Measurements from ENCODE around the gene GLG1.
"Not testable (repeated sequence)": the region's sequence is repeated elsewhere in the genome, so short reads cannot be mapped to it uniquely, and the experiment has no call there.

GLG1 gene

GRCh38 chr16:74430036-74430712 is 176.7 kb downstream of the GLG1 start:
- DNase-seq: not testable (repeated sequence)

GRCh38 chr16:74428493-74428892 is 178.4 kb downstream of the GLG1 start:
- DNase-seq: not testable (repeated sequence)

- DNase-seq: not testable (repeated sequence)
Measured at GRCh38 chr16:74425751-74426150, 181.2 kb downstream of the GLG1 start.

GRCh38 chr16:74423721-74424120 is 183.2 kb downstream of the GLG1 start:
- DNase-seq: not testable (repeated sequence)

- DNase-seq: not testable (repeated sequence)
Measured at GRCh38 chr16:74422086-74422485, 184.8 kb downstream of the GLG1 start.

- not testable (repeated sequence) for DNase-seq
Measured at GRCh38 chr16:74421482-74421785, 185.5 kb downstream of the GLG1 start.

GRCh38 chr16:74420612-74421481 is 186.1 kb downstream of the GLG1 start, which contains the start of gene CLEC18B:
Gene CLEC18B, minus strand, starts transcription at chr16:74421478. Its CDS starts 208 bp downstream, at chr16:74421270.
- DNase-seq: not testable (repeated sequence)

- not testable (repeated sequence) for DNase-seq
Measured at GRCh38 chr16:74419811-74420210, 187.1 kb downstream of the GLG1 start.

- DNase-seq: not testable (repeated sequence)
Measured at GRCh38 chr16:74417897-74418296, 189.0 kb downstream of the GLG1 start.

- not testable (repeated sequence) for DNase-seq
Measured at GRCh38 chr16:74413920-74414319, 193.0 kb downstream of the GLG1 start.

- DNase-seq: not testable (repeated sequence)
Measured at GRCh38 chr16:74413485-74413884, 193.4 kb downstream of the GLG1 start.

GRCh38 chr16:74412775-74413390 is 194.0 kb downstream of the GLG1 start:
- DNase-seq: not testable (repeated sequence)

GRCh38 chr16:74412138-74412774 is 194.7 kb downstream of the GLG1 start:
- DNase-seq: not testable (repeated sequence)

- not testable (repeated sequence) for DNase-seq
Measured at GRCh38 chr16:74410981-74411380, 195.9 kb downstream of the GLG1 start.

- DNase-seq: not testable (repeated sequence)
Measured at GRCh38 chr16:74410057-74410957, 196.6 kb downstream of the GLG1 start.

GRCh38 chr16:74409185-74409981 is 197.5 kb downstream of the GLG1 start:
- not testable (repeated sequence) for DNase-seq

- DNase-seq: not testable (repeated sequence)
Measured at GRCh38 chr16:74407362-74407705, 199.6 kb downstream of the GLG1 start.

- not testable (repeated sequence) for DNase-seq
Measured at GRCh38 chr16:74406600-74407361, 200.1 kb downstream of the GLG1 start.

- DNase-seq: not testable (repeated sequence)
Measured at GRCh38 chr16:74404148-74404933, 202.6 kb downstream of the GLG1 start.
